ENCODE data around the gene CATSPER1. TPM values are rescaled to one million over a fixed set of nuclear protein-coding genes. Genes with fewer than 3 reads are reported as not detected.

CATSPER1 gene
- total and polyA plus RNA-seq, 2 of the 13 experiments (the other 11 are each of a cell fraction or from before 2014, with no cell fraction given): 0.17 TPM; not detected in 1

- TF ChIP-seq CENPX (CRISPR knock-in tag; IDR thresholded peaks at IDR 0.05) (no peak), ZNF883 (CRISPR knock-in tag; IDR thresholded peaks at IDR 0.05; ENCODE audit: not compliant biosample characterization) (peak; percentile 48), SP140L (CRISPR knock-in tag; IDR thresholded peaks at IDR 0.05; ENCODE audit: borderline replicate concordance) (no peak), ZC3H4 (CRISPR knock-in tag; IDR thresholded peaks at IDR 0.05; ENCODE audit: borderline replicate concordance) (no peak), EED (CRISPR knock-in tag; IDR thresholded peaks at IDR 0.05) (peak; percentile 67; the same call in 1 of the 2 replicates), BORCS8-MEF2B (CRISPR knock-in tag; IDR thresholded peaks at IDR 0.05) (no peak), ZNF660 (CRISPR knock-in tag; IDR thresholded peaks at IDR 0.05; ENCODE audit: borderline replicate concordance, low read depth) (no peak), IKZF5 (CRISPR knock-in tag; IDR thresholded peaks at IDR 0.05) (peak; percentile 88; the same call in 1 of the 2 replicates), IRX3 (CRISPR knock-in tag; IDR thresholded peaks at IDR 0.05; ENCODE audit: borderline replicate concordance, low read depth) (no peak), ZNF781 (CRISPR knock-in tag; IDR thresholded peaks at IDR 0.05; ENCODE audit: borderline replicate concordance, not compliant biosample characterization) (peak; percentile 87), ZSCAN12 (CRISPR knock-in tag; IDR thresholded peaks at IDR 0.05) (no peak), KIAA2018 (CRISPR knock-in tag; IDR thresholded peaks at IDR 0.05; ENCODE audit: borderline replicate concordance) (peak; percentile 76; the same call in 1 of the 2 replicates), NFE2L2 (IDR thresholded peaks at IDR 0.05; ENCODE audit: low read length) (no peak), SSRP1 (CRISPR knock-in tag; IDR thresholded peaks at IDR 0.05) (no peak), HOXA5 (CRISPR knock-in tag; IDR thresholded peaks at IDR 0.05) (peak; percentile 48), U2AF1 (optimal IDR thresholded peaks at IDR 0.05; ENCODE audit: low read depth, low read length) (peak; percentile 48), GZF1 (CRISPR knock-in tag; IDR thresholded peaks at IDR 0.05) (no peak)
- TF ChIP-seq, protein P1, sequence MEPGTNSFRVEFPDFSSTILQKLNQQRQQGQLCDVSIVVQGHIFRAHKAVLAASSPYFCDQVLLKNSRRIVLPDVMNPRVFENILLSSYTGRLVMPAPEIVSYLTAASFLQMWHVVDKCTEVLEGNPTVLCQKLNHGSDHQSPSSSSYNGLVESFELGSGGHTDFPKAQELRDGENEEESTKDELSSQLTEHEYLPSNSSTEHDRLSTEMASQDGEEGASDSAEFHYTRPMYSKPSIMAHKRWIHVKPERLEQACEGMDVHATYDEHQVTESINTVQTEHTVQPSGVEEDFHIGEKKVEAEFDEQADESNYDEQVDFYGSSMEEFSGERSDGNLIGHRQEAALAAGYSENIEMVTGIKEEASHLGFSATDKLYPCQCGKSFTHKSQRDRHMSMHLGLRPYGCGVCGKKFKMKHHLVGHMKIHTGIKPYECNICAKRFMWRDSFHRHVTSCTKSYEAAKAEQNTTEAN (CRISPR knock-in tag; conservative IDR thresholded peaks at IDR 0.05): no peak
- TF ChIP-seq, protein P2, sequence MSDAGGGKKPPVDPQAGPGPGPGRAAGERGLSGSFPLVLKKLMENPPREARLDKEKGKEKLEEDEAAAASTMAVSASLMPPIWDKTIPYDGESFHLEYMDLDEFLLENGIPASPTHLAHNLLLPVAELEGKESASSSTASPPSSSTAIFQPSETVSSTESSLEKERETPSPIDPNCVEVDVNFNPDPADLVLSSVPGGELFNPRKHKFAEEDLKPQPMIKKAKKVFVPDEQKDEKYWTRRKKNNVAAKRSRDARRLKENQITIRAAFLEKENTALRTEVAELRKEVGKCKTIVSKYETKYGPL (CRISPR knock-in tag; IDR thresholded peaks at IDR 0.05): no peak; the same call in 1 of the 2 replicates
Measured at GRCh38 chr11:66001942-66002647, 24.2 kb downstream of the CATSPER1 start, which contains the start of the genes BANF1 and EIF1AD (continued).
